CD4-positive, alpha-beta T cell treated with Interleukin-2 at 100 ng/mL for 4 hours (primary cell): ENCODE results near the gene KLF5.
"Not testable (repeated sequence)": the region's sequence is repeated elsewhere in the genome, so short reads cannot be mapped to it uniquely, and the experiment has no call there.

Experiments
- DNase-seq: peaks from one replicate; pipeline ENCODE4 v3.0.0-alpha.2; 2020; ENCODE audit warnings: low spot score

The KLF5 gene

DNA sequence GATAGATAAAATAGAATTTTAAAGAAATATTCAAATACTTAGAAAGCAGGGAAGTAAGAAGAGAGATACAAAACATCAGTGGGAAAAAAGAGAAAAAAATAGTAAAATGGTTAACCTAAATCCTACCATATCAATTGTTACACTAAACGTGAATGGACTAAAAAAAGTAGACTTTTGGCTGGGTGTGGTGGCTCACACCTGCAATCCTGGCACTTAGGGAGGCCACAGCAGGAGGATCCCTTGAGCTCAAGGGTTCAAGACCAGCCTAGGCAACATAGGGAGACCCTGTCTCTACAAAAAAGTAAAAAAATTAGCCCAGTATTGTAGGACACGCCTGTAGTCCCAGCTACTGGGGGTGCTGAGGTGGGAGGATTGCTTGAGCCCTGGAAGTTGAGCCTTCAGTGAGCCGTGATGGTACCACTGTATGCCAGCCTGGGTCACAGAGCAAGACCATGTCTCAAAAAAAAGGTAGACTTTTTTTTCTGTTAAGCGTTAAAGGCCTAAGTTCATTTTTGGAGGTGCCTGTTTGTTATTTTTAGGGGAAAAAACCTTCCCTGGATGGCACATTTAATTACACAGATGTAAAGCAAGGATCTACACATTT is 29.6 kb downstream of the KLF5 start:
- no peak for DNase-seq

DNA sequence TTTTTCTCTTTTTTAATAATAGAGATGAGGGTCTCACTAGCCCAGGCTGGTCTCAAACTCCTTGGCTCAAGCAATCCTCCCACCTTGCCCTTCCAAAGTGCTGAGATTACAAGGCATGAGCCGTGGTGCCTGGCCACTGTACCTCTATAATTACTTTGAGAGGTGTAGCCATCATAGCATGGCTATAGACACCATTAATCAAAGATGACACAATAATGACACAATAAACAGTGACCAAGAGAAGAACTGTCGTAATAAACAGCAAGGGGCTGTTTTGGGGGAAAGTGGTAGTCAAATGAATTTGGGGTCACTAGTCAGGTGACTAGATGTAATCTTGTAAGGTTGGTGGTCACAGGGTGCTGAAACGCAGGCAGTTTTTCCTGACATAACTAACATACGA is 30.4 kb downstream of the KLF5 start:
- DNase-seq: no peak

DNA sequence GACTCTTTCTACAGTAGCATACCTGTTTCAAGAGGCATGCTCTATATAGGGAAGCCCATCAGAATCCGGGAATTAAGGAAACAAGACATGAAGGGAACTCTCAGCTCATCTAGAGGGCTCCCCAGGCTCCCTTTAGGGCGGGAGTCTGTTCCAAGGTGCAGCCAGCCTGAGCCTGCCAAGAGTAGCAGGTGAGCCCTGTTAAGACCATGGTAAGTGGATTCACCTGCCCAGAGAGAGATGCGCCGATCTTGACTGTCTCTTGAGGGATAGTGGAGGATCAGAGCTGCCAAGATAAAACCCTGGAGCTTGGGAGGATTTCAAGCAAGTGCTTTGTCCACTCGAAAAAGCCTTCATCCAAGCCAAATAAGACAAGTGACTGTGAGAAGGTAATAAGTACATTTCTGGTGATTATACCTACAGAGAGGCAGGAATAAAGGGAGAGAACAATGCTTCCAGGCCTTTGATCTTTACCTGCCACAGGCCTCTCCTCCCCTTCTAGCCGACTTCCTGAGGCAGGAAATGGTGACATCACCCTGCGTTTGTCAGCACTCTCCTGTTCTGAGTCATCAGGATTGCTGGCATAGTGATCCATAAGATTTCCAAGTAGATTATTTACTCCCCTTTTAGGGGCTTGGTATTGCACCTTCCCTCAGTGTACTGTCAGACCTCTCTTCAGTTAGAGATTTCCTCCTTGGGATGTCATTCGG is 31.5 kb downstream of the KLF5 start:
- peak; percentile 8 for DNase-seq

DNA sequence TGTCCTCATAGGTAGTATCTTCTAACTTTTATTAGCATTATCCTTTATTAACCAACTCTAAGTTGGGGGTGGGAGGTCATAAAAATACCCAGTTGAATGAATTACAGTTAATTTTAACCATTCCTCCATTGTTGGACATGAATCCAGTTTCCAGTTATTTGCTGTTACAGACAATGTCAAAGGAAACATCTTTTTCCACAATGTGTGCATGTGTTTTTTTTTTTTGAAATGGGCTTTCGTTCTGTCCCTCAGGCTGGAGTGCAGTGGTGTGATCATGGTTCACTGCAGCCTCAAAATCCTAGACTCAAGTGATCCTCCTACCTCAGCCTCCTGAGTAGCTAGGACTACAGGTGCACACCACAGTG is 32.0 kb downstream of the KLF5 start:
- DNase-seq: no peak

DNA sequence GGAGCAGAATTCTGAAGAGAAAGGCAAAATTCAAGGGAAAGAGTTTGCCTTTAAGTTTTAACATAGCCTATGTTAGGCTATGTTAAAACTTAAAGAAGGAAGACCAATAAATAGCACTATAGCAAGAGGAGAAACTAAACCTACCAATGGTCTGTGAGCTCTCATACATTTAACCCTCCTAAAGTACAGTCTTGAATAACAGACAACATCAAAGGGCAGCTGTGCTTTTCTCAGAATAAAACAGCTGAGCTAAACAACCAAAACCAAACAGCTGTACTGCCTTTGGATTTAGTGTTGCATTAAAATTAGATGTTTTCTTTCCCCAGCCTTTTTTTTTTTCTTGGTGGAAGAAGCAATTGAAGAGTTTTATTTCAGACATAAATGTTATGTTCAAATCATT is 34.0 kb downstream of the KLF5 start:
- DNase-seq: no peak

DNA sequence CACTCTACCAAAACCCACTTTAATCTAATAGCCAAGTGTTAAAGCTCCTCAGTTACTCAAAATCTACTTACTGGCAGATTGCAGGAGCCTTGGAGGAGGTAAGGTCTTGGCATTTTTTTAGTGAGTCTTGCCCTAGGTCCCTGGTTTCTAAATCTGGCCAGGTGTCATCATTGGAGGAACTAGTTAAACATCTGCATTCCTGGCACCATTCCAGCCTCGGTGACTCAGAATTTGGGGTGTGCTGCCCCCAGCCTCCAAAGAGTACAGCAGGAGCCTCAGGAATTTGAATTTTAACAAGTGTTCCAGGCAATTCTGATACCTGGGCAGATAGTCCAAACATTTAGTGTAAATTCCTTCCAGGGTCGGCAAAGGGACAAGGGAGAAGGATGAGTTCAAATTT is 37.4 kb downstream of the KLF5 start:
- no peak for DNase-seq

DNA sequence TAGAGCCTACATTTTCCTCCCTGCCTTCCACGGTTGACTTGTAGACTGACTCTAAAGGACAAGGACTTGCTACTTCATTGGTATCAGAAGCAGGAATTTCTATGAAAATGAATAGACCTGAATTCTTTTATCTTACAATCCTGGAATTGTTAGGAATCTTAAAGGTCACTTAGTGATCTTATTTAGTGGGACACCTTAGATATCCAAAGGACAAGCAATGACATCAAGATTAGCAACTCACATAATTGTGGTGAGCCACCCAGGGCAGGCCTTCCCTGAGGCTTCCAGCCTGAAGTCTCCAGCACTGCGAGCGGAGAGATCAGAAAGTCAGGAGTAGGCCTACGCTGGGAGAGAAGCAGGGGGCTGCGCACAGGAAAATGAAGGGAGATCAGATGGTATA is 37.8 kb downstream of the KLF5 start:
- DNase-seq: no peak

DNA sequence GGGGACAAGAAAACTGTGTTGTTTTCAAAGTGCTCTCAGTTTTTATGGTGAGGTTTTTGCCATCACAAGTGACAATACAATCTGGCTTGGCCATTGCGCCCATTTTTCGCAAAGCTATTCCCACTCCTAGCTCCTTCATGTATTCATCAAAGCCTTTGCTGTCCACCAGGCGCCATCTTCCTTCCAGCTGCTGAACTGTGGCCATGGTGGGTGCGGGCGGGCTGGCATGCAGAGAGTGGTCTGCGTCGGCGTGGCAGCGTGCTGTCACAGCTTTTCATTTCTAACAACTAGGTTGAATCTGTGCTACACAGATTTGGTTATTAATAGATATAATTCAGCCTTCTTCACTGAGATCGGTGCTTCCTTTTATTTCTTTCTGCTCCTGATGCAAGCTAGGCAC is 42.0 kb downstream of the KLF5 start:
- DNase-seq: not testable (repeated sequence)

DNA sequence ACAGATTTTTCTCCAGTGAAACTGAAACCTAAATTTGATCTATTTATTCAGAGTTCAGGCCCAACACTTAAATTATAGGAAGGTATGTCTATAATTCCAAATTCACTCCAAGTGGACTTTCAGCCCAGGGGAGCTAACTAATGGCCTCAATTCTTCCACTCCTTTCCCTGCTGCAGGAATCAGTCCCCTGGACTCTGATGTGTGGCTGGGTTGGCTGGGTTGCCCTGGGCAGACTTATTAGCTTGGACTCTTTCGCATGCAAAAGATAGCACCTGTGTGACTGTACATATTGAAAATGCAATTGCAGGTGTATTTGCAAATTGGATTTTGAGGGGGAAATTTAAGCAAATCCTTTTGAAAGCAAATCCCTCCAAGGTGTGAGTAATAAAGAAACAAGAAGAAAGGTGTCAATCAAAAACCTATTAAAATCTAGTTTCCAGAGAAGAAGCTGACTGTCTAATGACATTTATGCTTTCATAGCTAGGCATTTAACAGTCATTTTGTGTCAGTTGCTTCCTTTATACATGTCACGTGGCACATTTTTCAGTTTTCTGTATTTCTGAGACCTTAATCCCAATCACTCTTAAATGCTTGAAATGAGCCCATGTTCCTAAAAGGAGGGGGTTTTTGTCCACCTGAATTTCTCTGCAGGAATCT is 42.7 kb downstream of the KLF5 start:
- DNase-seq: no peak

DNA sequence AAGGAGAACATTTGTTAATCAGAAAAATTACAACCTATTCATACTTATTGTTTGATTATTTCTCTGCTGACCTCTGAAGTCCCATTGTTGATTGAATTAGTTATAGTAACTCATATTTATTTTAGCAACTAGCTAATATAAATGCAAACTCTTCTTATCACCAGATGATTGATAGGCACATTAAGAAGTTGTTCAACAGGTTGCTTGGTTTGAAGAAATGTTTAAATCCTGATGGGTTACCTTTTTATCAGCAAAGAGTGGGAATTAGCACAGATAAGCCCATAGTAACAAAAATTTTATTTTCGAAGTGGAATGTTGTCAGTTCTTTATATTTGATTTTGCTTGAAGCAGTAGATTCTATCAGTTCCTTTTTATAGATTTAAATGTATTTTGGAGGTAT is 44.4 kb downstream of the KLF5 start:
- no peak for DNase-seq

DNA sequence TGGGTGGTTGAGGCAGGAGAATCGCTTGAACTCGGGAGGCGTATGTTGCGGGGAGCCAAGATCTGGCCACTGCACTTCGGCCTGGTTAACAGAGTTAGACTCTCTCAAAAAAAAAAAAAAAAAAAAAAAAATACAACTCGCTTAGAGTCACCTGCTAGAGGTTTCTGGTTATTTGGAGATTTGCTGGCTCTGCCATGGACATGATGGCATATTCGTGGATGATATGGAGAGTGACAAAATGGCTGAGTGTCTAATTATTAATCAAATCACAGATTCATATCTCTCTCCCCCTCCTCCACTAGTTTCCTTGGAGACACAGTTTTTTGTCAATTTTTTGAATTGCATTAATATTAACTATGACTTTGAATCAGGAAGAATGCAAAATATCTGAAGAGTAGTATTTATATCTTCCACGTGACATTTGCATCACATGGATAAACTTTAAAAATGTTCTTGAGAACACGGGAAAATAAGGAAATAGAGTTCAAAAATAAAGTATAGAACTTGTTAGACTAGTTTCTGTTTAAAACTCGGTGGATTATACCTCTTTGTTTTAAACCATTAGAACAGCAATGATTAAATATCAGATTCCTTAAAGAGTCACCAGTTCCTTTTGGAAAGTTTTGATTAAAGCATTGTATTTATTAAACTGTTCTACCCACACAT is 47.8 kb downstream of the KLF5 start:
- DNase-seq: no peak

DNA sequence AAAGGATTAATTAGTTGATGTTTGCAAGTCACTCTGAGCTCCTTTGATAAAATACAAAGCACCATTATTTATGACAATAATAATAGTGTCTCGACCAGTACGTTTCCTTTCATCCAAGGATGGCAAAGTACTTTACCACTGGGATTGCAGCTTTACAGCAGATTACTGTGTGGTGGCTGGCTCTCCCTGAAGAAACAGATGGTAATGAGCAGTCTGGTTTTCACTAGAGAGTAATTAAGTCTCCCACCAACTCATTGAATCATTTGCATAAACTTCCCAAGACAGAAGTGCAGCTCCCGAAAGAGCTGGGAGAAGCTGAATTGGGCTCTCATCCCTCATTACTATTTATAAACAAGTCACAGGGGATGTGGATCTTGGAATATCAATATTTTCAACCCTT is 48.7 kb downstream of the KLF5 start:
- DNase-seq: no peak

DNA sequence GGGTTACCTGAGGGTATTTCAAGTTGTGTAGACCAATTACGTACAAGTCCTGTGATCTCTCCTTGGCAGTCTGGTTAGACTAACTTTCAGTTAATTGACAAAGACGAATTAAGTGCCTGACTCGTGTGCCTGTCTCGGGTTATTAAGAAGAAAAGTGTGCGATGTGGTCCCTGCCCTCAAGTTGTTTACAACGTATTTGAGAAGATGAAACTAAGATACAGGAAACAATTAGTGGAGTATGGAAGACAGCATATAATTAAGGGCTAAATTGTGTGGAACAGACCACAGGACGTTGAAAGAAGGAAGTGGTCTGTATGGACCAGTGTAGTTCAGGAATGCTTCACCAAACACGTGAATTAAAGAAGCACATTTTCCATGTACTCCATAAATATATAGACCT is 49.2 kb downstream of the KLF5 start:
- no peak for DNase-seq

DNA sequence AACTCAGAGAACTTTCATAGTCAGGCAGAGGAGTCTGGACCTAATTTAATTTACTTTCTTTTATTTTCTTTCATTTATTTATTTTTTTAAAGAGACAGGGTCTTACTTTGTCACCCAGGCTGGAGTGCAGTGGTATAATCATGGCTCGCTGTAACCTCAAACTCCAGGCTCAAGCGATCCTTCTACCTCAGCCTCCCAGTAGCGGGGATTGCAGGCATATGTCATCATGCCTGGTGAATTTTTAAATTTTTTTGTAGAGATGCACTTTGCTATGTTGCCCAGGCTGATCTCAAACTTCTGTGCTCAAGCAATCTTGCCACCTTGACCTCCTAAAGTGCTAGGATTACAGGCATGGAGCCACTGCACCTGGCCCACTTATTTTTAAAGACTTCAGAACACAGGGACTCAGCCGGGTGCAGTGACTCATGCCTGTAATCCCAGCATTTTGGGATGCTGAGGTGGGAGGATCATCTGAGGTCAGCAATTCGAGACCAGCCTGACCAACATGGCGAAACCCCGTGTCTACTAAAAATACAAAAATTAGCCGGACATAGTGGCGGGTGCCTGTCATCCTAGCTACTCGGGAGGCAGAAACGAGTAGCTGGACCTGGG is 50.6 kb downstream of the KLF5 start:
- no peak for DNase-seq

DNA sequence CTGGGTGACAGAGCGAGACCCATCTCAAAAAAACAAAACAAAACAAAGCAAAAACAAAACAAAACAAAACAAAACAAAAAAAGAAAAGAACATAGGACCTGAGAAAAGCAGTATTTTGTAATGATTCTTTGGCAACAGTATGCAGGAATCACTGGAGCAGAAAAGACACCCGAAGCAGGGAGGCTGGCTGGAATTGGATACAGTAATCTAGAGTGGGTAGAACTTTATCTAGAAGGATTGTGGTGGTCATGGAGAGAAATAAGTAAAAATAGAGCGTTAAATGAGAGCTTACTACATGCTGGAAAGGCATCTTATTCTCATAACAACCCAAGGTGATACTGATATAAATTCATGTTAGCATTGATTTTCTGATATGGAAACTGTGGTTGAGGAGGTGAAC is 51.2 kb downstream of the KLF5 start:
- no peak for DNase-seq

DNA sequence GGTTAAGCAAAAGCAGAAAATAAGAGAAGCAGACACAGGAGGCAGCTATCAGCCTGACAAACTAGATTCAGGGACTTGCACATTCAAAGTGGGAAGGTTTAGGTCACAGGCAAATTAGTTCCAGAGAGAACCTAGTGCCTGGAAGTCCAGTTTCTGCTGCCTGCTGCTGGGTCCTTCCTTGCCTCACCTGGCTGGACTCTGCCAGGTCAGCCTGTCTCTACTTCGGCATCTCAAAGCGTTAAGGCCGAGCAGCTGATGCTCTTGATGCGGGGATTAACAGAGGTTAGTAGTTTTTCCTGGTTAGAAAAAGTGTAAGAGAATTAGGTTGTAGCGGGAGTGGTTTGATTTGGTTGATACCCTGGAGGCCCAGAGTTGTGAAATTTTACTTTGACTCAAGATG is 52.0 kb downstream of the KLF5 start:
- DNase-seq: no peak

DNA sequence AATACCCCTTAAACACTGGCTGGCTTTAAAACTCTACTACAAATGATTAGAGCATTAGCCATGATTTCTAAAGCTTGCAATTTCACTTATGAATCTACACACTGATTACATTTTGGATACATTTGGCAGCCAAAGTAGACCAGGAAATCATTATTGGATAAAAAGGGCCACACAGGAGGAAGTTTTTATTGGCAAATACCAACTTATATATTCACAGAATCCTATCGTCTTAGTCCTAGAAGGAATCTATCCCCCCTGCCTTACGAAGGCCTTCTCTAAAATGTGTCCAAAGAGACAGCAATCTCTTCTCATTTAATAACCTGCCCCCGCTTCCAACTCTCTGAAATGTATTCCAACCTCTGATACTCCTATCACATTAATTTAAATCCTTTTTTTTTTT is 52.5 kb downstream of the KLF5 start:
- no peak for DNase-seq

DNA sequence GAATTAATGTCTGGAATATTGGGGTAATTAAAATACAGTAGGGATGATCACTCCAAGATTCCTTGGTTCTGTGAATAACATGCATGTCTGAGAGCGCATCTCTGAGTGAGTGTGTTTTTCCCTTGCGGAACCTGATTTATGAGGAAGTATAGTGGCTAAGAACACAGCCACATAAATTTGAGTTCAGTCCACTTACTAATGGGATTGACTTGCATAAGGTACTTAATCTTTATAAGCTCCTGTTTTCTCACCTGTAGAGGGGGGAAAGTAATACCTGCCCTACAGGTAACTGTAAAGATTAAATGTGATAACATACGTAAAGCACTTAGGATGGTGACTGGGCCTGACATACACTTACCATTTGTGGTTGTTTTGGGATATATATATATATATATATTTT is 60.8 kb downstream of the KLF5 start:
- DNase-seq: no peak
